ENCODE data around the gene MEIS2.

Gene MEIS2

GRCh38 chr15:36944442-36944841 lies 155.9 kb downstream of the MEIS2 start:
- POLR2A ChIA-PET: no interaction called here

GRCh38 chr15:36943508-36944361 lies 156.6 kb downstream of the MEIS2 start:
- CTCF ChIA-PET: no interaction called here

More at GRCh38 chr15:36944442-36944841, 155.9 kb downstream of the MEIS2 start:
- no peaks in the 10 kb centered on the region for H3K36me3 ChIP-seq (ENCODE audit: control insufficient read depth in 2 of 2, insufficient read depth in 1 of 2, low read length in 2 of 2)
- no peak for TF ChIP-seq ZNF623 (tag by site-specific recombination; IDR thresholded peaks at IDR 0.05)
- TF ChIP-seq ZNF600 (tag by site-specific recombination; IDR thresholded peaks at IDR 0.05): no peak
- no peak for TF ChIP-seq ZNF785 (tag by site-specific recombination; IDR thresholded peaks at IDR 0.05)
- TF ChIP-seq ZNF555 (tag by site-specific recombination; conservative IDR thresholded peaks at IDR 0.05): no peak
- no peak for TF ChIP-seq KLF16 (tag by site-specific recombination; IDR thresholded peaks at IDR 0.05)
- no peak for TF ChIP-seq ZNF114 (tag by site-specific recombination; IDR thresholded peaks at IDR 0.05)
- TF ChIP-seq ZNF133 (tag by site-specific recombination; IDR thresholded peaks at IDR 0.05): no peak
- H3K4me3 ChIP-seq (ENCODE audit: low read depth, low read length): no peak overlapping the region
- CTCF ChIA-PET: no interaction called here
- no peaks in the 10 kb centered on the region for H3K9me3 ChIP-seq (ENCODE audit: control insufficient read depth, insufficient read depth, low read depth, low read length)
- H3K27ac ChIP-seq (ENCODE audit: extremely low read depth, low read depth, low read length): no peak overlapping the region
- peaks cover 10% of the 10 kb centered on the region; the same call in 1 of the 2 replicates for H3K4me1 ChIP-seq (ENCODE audit: control insufficient read depth, insufficient read depth, low read length)

GRCh38 chr15:36942248-36942827 lies 158.0 kb downstream of the MEIS2 start:
- POLR2A ChIA-PET: no interaction called here
- H3K27ac ChIP-seq (ENCODE audit: extremely low read depth, low read depth, low read length): no peak overlapping the region
- TF ChIP-seq SP7 (tag by site-specific recombination; IDR thresholded peaks at IDR 0.05): no peak
- TF ChIP-seq ZNF670 (tag by site-specific recombination; IDR thresholded peaks at IDR 0.05; ENCODE audit: low read depth): no peak
- TF ChIP-seq ZNF280D (tag by site-specific recombination; IDR thresholded peaks at IDR 0.05): no peak
- TF ChIP-seq ZBTB48 (tag by site-specific recombination; IDR thresholded peaks at IDR 0.05): no peak
- no peak for TF ChIP-seq ZNF664 (tag by site-specific recombination; IDR thresholded peaks at IDR 0.05)
- TF ChIP-seq ZBTB44 (tag by site-specific recombination; IDR thresholded peaks at IDR 0.05): no peak
- no peak for TF ChIP-seq PATZ1 (tag by site-specific recombination; IDR thresholded peaks at IDR 0.05)
- no peak for TF ChIP-seq ZNF324 (tag by site-specific recombination; IDR thresholded peaks at IDR 0.05)
- no peak for TF ChIP-seq REPIN1 (tag by site-specific recombination; IDR thresholded peaks at IDR 0.05; ENCODE audit: low read depth)
- TF ChIP-seq ZNF529 (tag by site-specific recombination; IDR thresholded peaks at IDR 0.05; ENCODE audit: insufficient replicate concordance): no peak
- TF ChIP-seq ZNF571 (tag by site-specific recombination; IDR thresholded peaks at IDR 0.05): no peak
- TF ChIP-seq ZNF621 (tag by site-specific recombination; IDR thresholded peaks at IDR 0.05): no peak
- no peak for TF ChIP-seq GLIS1 (tag by site-specific recombination; IDR thresholded peaks at IDR 0.05)
- TF ChIP-seq ZNF132 (tag by site-specific recombination; IDR thresholded peaks at IDR 0.05; ENCODE audit: borderline replicate concordance): no peak
- TF ChIP-seq ZSCAN18 (tag by site-specific recombination; IDR thresholded peaks at IDR 0.05): no peak

More at GRCh38 chr15:36943508-36944361, 156.6 kb downstream of the MEIS2 start:
- TF ChIP-seq SCRT2 (tag by site-specific recombination; IDR thresholded peaks at IDR 0.05) (0 out of 2 replicates have a peak, but pooled peaks have one; percentile 29), ZBTB1 (tag by site-specific recombination; IDR thresholded peaks at IDR 0.05) (no peak)
- POLR2A ChIA-PET: no interaction called here
- Histone ChIP-seq H3K36me3 (ENCODE audit: control insufficient read depth in 2 of 2, insufficient read depth in 1 of 2, low read length in 2 of 2) (no peaks in the 10 kb centered on the region), H3K4me3 (ENCODE audit: low read depth, low read length) (no peak overlapping the region), H3K27ac (ENCODE audit: extremely low read depth, low read depth, low read length) (no peak overlapping the region), H3K9me3 (ENCODE audit: control insufficient read depth, insufficient read depth, low read depth, low read length) (no peaks in the 10 kb centered on the region), H3K4me1 (ENCODE audit: control insufficient read depth, insufficient read depth, low read length) (peaks cover 7% of the 10 kb centered on the region; the same call in 1 of the 2 replicates)

More at GRCh38 chr15:36942248-36942827, 158.0 kb downstream of the MEIS2 start:
- H3K36me3 ChIP-seq (ENCODE audit: control insufficient read depth in 2 of 2, insufficient read depth in 1 of 2, low read length in 2 of 2): no peaks in the 10 kb centered on the region
- H3K4me3 ChIP-seq (ENCODE audit: low read depth, low read length): no peak overlapping the region
- 0 out of 2 replicates have a peak, but pooled peaks cover 2% of the 10 kb centered on the region for H3K4me1 ChIP-seq (ENCODE audit: control insufficient read depth, insufficient read depth, low read length)
- CTCF ChIA-PET: no interaction called here
- H3K9me3 ChIP-seq (ENCODE audit: control insufficient read depth, insufficient read depth, low read depth, low read length): no peaks in the 10 kb centered on the region

Measured in HEK293 (cell line).